Activated T-helper 17 cell treated with anti-CD3 and anti-CD28 coated beads, Interleukin-2, amount 50 U/mL, for 72 hours (primary cell): ENCODE measurements around the gene SPTSSB. TPM values are rescaled to one million over a fixed set of nuclear protein-coding genes. Genes with fewer than 3 reads are reported as not detected.

Experiments
- ATAC-seq: fragments of 150-1000 bp; cut with Tn5 transposase; replicated peaks from 2 replicates; pipeline ENCODE4 v1.10.0; 2021; ENCODE audit warnings: mild to moderate bottlenecking, moderate library complexity
- H3K27ac Mint-ChIP-seq: one replicate; pipeline ENCODE4 v1.8.0; 2022; ENCODE audit warnings: mixed read lengths
- H3K27me3 Mint-ChIP-seq: one replicate; pipeline ENCODE4 v1.8.0; 2022; ENCODE audit warnings: mixed read lengths
- H3K36me3 Mint-ChIP-seq: one replicate; pipeline ENCODE4 v1.8.0; 2022; ENCODE audit warnings: low read depth, mild to moderate bottlenecking, mixed read lengths
- H3K4me1 Mint-ChIP-seq: one replicate; pipeline ENCODE4 v1.8.0; 2022; ENCODE audit warnings: mixed read lengths
- H3K4me3 Mint-ChIP-seq: one replicate; pipeline ENCODE4 v1.8.0; 2022; ENCODE audit warnings: mild to moderate bottlenecking, mixed read lengths
- H3K9me3 Mint-ChIP-seq: one replicate; pipeline ENCODE4 v1.8.0; 2022; ENCODE audit warnings: mixed read lengths
- total RNA-seq, 2 donors: library from RNA; stranded (reverse); gene quantifications; one replicate each; pipeline ENCODE4 v1.2.3, GENCODE V29; 2022

SPTSSB gene
- total RNA-seq, 2 donors from 2014 or later: not detected

DNA sequence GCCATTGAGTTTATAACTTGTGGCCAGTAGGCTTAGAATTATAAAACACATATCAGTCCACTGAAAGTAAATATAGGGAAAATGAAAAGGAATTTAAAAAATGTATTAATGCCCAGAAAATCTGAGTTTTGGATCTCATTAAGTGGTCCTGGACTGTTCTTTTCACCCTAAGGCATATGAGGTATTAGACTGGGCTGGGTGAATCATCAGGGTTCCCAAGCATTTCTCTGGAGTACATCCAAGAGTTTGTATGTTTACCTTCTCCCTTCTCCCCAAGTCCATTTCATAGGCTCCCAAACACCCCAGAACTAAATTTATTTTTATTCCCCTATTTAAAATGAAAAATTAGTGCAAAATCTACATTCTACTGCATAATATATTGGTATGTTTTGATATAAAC lies 31.9 kb upstream of the SPTSSB start:
- H3K27ac Mint-ChIP-seq: no peak overlapping the region
- H3K4me3 Mint-ChIP-seq: no peak overlapping the region
- H3K4me1 Mint-ChIP-seq: peaks cover 16% of the 10 kb centered on the region
- no peaks in the 10 kb centered on the region for H3K9me3 Mint-ChIP-seq
- no peaks in the 10 kb centered on the region for H3K27me3 Mint-ChIP-seq
- no peak for ATAC-seq
- no peaks in the 10 kb centered on the region for H3K36me3 Mint-ChIP-seq

DNA sequence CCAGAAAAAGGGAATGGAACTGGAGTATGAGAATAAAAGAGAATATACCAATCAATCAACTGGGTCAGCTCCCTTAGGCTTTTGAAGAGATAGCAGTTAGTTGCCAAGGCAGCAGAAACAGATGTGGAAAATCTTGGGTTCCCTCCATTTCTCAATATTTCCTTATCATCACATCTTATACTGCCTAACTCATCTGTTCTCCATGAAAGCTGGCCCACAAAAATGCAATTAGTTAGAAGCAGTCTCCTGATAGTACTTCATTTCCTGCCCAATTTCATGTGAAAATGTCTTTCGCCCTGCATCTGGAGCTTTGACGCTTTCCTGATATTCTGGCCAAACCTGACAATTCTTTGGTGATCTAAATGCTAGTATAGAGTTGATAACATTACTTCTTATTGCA lies 30.1 kb upstream of the SPTSSB start:
- H3K27me3 Mint-ChIP-seq: no peaks in the 10 kb centered on the region

DNA sequence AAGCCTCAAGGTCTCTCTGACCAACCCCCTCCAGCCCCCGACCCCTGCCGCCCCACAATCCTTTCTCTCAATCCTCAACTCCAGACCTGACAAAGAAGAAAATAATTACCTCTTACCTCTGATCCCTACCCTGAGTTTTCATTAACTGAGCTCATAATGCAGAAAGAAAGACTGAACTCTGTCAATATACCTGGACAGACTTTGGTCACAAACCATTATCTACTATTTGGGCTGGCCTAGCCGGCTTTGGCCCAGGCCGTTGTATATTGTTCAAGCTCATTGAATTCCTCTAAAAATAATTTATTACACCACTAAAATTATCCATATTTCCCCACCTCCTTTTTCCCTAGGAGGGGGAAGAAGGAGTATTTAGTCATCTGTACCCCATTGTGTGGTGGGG lies 29.3 kb upstream of the SPTSSB start:
- Mint-ChIP-seq H3K4me3 (no peak overlapping the region), H3K9me3 (peaks cover 5% of the 10 kb centered on the region), H3K27me3 (no peaks in the 10 kb centered on the region), H3K4me1 (peaks cover 19% of the 10 kb centered on the region), H3K36me3 (no peaks in the 10 kb centered on the region), H3K27ac (no peak overlapping the region)
- ATAC-seq: no peak

More for the DNA sequence above, 30.1 kb upstream of the SPTSSB start:
- Mint-ChIP-seq H3K4me3 (no peak overlapping the region), H3K36me3 (no peaks in the 10 kb centered on the region), H3K9me3 (peaks cover 5% of the 10 kb centered on the region), H3K4me1 (peaks cover 18% of the 10 kb centered on the region), H3K27ac (no peak overlapping the region)
- ATAC-seq: no peak

DNA sequence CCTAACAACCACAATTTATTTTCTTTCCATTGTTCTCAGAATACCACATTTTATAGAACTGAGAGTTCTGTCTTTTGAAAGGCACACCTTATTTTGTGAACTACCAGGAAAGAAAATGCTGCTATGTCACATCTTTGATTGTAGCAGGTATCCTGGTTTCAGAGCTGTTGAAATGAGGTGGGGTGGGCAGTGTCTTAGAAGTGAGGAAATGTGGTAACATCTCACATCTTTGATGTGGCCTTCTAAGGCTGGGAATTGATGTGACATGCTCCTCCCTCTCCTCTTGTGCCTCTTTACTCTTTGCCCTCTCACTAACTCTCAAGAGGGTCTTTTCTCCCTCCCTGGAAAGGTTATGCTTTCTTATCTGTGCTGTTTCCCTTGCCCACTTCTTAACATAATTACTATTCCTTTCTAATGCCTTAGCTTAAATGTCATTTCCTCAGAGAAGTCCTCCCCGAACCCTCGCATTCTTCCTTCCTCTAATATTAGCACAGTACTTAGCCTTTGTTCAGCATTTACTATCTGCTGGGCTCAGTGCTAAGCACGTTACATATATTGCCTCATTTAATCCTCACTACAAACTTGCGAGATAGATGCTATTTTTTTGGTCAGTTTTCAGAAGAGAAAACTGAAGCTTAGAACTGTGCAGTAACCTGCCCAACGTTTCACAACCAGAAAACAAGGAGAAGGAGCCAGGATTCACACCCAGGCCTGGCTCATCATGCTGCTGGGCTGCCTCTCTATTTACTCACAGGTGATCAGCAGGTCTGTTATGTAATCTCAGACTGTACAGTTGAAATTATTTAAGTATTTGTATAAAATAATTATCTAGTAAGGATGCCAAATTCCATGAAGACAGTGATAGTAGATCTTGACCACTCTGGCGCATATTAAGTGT lies 24.0 kb upstream of the SPTSSB start:
- H3K4me1 Mint-ChIP-seq: peaks cover 32% of the 10 kb centered on the region
- peaks cover 5% of the 10 kb centered on the region for H3K9me3 Mint-ChIP-seq
- peak overlapping the region; percentile 29 for H3K4me3 Mint-ChIP-seq
- H3K27ac Mint-ChIP-seq: no peak overlapping the region
- peak; percentile 62 for ATAC-seq
- no peaks in the 10 kb centered on the region for H3K36me3 Mint-ChIP-seq
- no peaks in the 10 kb centered on the region for H3K27me3 Mint-ChIP-seq

DNA sequence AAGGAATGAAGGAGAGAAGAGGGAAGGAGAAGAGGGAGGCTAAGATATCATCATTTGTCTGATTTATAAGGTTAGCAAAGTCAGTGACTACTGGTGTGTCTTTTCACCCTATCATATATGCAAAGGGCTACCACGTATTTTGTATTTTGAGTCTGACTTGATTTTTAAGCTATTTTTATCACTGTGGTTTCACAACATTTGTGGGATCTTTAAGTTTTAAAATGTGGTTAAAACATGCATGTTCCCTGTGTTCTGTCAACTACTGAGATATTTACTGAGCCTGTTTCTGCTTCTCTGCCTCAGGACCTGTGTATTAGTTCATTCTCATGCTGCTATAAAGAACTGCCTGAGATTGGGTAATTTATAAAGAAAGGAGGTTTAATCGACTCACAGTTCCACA lies 22.5 kb upstream of the SPTSSB start:
- no peak for ATAC-seq
- Mint-ChIP-seq H3K27me3 (no peaks in the 10 kb centered on the region), H3K27ac (no peak overlapping the region), H3K4me3 (no peak overlapping the region), H3K36me3 (no peaks in the 10 kb centered on the region), H3K9me3 (peaks cover 5% of the 10 kb centered on the region), H3K4me1 (peaks cover 32% of the 10 kb centered on the region)

DNA sequence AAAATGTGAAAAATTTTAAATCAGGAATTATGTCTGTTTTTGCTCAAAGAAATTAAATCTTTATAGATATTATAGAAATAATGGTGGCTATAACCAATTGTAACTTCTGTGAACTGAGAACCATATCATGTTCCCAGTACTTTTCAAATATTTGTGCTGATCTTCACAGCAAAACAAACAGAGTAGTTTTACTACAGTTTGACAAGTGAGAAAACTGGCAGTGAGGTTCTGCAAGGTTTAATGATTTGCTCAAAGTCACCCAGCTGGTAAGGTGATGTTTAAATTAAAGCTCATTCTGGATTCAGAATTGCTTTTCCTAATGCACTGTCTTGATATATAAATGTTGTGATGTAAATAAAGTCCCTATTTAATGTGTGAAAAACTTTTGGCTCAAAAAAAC lies 22.0 kb upstream of the SPTSSB start:
- no peak for ATAC-seq
- H3K27me3 Mint-ChIP-seq: no peaks in the 10 kb centered on the region
- H3K9me3 Mint-ChIP-seq: peaks cover 5% of the 10 kb centered on the region
- H3K27ac Mint-ChIP-seq: no peak overlapping the region
- H3K4me1 Mint-ChIP-seq: peaks cover 31% of the 10 kb centered on the region
- no peaks in the 10 kb centered on the region for H3K36me3 Mint-ChIP-seq
- no peak overlapping the region for H3K4me3 Mint-ChIP-seq

DNA sequence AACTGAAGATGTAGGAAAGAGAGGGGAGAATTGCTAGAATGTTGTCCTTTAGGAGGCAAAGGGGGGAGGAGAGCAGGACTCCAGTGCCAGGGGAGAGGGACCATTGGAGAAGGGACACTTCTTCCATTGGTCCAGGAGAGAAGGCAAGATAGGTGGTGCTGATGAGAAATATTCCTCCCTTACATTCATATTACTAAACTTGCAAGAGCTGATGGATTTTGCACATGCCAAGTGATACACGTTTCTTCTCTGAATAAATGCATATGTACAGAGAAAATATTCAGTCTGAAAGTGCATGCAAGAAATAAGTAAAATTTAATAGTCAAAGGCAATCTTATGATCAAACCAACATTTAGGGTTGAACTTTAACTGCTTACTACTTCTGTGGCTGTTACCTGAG lies 21.5 kb upstream of the SPTSSB start:
- H3K27ac Mint-ChIP-seq: no peak overlapping the region
- peaks cover 5% of the 10 kb centered on the region for H3K9me3 Mint-ChIP-seq
- no peaks in the 10 kb centered on the region for H3K36me3 Mint-ChIP-seq
- no peak overlapping the region for H3K4me3 Mint-ChIP-seq
- no peaks in the 10 kb centered on the region for H3K27me3 Mint-ChIP-seq
- ATAC-seq: no peak
- H3K4me1 Mint-ChIP-seq: peaks cover 28% of the 10 kb centered on the region

DNA sequence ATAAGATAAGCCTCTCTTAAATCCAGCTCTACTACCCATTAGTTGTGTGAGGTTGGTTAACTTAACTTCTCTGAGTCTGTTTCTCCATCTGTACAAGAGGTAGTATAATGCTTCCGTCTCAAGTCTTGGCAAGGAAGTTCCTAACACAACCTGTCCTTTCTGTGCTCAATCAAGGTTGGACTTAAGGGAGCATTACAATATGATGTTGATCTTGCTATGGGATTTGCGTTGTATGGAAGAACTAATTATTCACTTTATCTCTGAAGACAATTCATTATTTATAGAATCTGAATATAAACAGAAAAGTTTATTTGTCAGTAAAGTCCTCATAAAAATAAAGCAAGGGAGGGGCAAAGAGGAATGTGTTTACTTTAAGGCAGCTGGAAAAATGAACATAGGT lies 18.9 kb upstream of the SPTSSB start:
- Mint-ChIP-seq H3K4me3 (no peak overlapping the region), H3K27ac (no peak overlapping the region), H3K36me3 (no peaks in the 10 kb centered on the region), H3K4me1 (peaks cover 13% of the 10 kb centered on the region), H3K9me3 (no peaks in the 10 kb centered on the region), H3K27me3 (peaks cover 2% of the 10 kb centered on the region)
- no peak for ATAC-seq

DNA sequence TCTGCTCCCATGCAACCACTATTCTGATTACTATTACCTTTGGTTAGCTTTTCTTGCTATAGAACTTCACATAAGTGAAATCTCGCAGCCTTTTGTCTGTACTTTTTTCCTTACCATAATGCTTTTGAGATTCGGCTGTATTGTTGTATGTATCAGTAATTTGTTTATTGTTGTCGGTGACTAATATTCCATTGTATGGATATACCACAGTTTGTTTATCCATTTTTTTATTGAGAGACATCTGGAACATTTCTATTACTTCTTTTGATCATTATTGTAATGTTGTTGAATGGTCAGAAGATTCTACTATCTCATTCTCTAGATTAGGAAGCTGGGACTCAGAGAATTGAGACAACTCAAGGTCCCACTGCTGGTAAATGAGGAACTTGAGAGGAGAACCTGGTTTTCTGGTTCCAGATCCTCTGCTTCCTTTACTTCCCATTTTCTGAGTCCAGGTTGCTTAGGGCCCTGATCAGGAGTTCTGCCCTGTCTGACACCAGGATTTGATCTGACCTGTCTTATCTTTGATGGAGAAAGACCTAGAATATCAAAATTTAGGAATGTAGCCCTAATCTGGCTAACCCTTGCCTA lies 18.2 kb upstream of the SPTSSB start:
- Mint-ChIP-seq H3K4me1 (peaks cover 7% of the 10 kb centered on the region), H3K36me3 (no peaks in the 10 kb centered on the region), H3K4me3 (no peak overlapping the region), H3K27me3 (peaks cover 5% of the 10 kb centered on the region), H3K9me3 (no peaks in the 10 kb centered on the region), H3K27ac (no peak overlapping the region)
- ATAC-seq: no peak

DNA sequence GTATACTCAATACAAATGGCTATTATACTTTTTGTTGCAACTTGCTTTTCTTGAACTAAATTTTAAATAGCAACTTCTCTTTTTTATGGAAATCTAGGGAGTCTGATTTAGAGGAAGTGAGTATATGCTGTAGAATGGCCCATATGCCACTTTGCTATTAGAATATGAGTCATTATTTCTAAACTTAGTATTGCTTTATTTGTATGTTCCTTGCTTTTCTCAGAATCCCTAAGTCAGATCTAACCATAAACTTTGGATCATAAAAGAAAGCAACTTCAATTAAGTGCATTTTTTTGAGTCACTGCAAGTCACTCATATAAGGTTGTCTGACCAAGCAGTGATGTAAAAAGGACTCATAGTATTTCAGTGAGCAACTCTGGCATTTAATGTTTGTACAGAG lies 17.5 kb upstream of the SPTSSB start:
- H3K4me3 Mint-ChIP-seq: no peak overlapping the region
- no peak overlapping the region for H3K27ac Mint-ChIP-seq
- H3K4me1 Mint-ChIP-seq: peaks cover 7% of the 10 kb centered on the region
- ATAC-seq: no peak
- H3K9me3 Mint-ChIP-seq: no peaks in the 10 kb centered on the region
- peaks cover 8% of the 10 kb centered on the region for H3K27me3 Mint-ChIP-seq
- H3K36me3 Mint-ChIP-seq: no peaks in the 10 kb centered on the region

DNA sequence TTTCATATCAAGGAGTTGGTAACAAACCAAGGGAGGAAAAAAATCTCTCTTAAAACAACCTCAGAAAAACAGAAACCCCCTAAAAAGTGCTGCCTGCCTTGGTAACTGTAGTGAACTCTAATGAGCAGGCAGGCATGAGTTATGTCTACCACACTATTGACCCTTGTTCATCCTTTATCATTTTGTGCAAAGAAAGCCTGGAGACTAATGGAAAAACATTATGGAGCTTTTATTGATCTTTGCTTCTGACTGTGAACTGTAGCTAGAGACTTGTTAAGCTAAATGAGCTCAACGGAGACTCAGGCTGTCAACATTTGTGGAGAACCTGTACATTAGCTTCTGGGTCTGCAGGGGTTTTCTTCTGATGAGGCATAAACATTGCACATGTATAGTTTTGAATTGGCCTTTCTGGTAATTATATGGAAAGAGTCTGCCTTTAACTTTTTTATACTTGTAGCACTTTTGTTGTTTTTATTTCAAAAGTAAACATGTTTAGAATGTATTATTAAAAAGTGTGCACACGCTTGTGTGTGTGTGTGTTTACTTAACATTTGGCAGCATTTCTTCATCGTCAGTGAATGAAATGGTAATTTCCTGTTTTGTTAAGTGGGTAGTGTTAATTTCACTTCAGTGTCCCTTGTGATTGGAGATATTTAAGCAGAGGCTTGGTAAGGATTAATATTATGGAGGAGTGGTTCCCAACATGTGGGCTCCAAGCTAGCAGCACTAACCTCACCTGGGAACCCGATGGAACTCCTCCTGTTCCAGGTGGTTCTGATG lies 15.9 kb upstream of the SPTSSB start:
- Mint-ChIP-seq H3K36me3 (no peaks in the 10 kb centered on the region), H3K27me3 (peaks cover 13% of the 10 kb centered on the region), H3K9me3 (no peaks in the 10 kb centered on the region), H3K4me3 (no peak overlapping the region), H3K4me1 (peaks cover 1% of the 10 kb centered on the region), H3K27ac (no peak overlapping the region)
- ATAC-seq: no peak

DNA sequence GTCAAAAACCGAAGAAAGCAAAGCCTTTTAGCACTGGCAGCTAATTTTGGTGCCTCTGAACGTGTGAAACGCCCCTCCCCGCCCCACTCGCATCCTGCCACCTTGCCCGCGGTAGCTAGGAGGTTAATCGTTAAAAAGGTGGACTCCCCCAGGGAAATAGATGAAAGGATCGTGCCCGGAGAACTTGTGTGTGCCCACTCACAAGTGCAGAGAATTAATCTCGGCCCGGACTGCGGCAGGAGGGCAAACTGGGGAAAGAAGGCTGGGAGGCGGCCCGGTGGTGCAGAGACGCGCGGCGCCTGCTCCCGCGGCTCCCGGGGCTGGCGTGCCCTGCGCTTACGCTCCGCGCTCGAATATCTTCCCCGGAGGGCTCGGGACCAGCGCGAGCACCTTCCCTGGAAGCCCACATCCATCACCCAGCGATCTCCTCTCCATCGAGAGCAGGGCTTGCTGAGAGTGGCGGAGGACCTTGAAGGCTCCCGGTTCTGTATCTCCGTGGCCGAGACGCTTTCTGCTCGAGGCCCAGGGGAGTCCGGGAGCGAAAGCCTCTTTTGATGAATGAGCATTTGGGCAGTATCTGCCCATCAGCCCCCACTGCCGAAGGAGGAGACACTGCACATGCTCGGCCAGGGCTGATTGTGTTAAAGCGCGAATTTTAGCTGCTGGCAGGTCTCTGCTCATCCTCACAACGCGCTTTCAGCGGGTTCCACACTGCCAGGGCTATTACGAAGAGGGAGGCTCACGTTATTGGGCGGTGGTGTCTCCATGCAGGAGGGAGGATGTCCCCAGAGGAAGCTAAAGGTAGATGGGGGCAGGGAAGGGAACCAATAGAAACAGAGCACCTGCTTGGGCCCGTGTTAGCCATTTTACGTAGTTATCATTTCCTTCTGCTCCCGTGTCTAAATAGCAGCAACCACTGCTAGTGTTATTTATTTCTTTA lies 1.3 kb upstream of the SPTSSB start:
- Mint-ChIP-seq H3K36me3 (no peaks in the 10 kb centered on the region), H3K4me1 (no peaks in the 10 kb centered on the region), H3K27me3 (peaks cover 22% of the 10 kb centered on the region), H3K4me3 (peak overlapping the region; percentile 70), H3K9me3 (no peaks in the 10 kb centered on the region), H3K27ac (no peak overlapping the region)
- ATAC-seq: peak; percentile 61

DNA sequence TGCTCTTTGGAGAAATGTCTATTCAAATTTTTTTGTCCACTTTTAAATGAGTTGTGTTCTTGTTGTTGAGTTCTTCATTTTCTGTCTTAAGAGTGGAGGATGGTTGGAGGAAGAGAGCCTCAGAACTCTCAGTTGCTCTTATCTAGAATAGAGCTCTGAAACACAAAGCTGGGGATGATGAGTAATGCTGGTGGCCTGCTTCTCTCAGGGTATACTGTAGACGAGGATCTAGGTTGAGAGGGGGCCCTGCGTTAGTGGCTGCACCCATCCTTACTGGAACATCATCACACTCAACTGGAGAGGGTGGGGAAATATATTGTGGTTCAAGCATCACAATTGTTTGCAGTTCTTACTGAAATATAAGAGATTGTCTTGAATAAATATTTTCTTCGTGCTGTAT lies 1.8 kb downstream of the SPTSSB start:
- Mint-ChIP-seq H3K27me3 (peaks cover 22% of the 10 kb centered on the region), H3K4me3 (no peak overlapping the region), H3K9me3 (no peaks in the 10 kb centered on the region), H3K36me3 (no peaks in the 10 kb centered on the region), H3K27ac (no peak overlapping the region), H3K4me1 (no peaks in the 10 kb centered on the region)
- ATAC-seq: no peak

DNA sequence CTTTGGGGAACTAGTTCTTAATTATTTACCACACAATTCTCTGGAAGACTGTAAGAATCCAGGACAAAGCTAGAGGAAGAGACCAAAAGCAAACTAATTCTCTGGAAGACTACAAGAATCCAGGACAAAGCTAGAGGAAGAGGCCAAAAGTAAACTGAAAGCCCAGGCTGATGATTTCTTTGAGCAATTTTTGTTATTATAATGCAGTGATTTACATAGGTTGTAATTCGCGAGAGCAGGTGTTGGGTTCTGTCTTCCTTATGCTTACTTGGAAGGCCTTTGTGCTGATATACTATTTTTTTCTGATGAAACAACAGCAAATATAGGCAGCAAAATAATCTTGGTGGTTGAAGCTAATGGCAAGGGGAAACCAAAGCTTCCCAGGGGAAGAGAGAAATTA lies 5.2 kb downstream of the SPTSSB start:
- Mint-ChIP-seq H3K27ac (no peak overlapping the region), H3K4me1 (no peaks in the 10 kb centered on the region), H3K9me3 (no peaks in the 10 kb centered on the region), H3K27me3 (peaks cover 11% of the 10 kb centered on the region), H3K36me3 (no peaks in the 10 kb centered on the region), H3K4me3 (no peak overlapping the region)
- no peak for ATAC-seq
